SW 1271 (cell line): ENCODE data around the gene IGLL5.

Experiments
- DNase-seq, 2 experiments: peaks; one replicate each; lab custom pipeline; 2025; lab: John Stamatoyannopoulos, UW

Gene IGLL5

DNA sequence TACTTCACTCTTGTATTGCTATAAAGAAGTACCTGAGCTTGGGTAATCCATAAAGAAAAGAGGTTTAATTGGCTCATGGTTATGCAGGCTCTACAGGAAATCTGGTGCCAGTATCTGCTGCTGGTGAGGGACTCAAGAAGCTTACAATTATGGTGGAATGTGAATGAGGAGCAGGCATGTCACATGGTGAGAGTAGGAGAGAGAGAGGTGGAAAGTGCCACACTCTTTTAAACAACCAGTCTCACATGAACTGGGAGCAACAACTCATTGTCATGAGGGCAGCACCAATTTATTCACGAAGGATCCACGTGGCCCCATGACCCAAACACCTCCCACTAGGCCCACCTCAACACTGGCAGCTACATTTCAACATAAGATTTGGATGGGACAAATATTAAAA is 24.6 kb upstream of the IGLL5 start:
- DNase-seq: no peak

- no peak for DNase-seq
Measured at GRCh38 chr22:22865311-22866072, 22.1 kb upstream of the IGLL5 start.

DNA sequence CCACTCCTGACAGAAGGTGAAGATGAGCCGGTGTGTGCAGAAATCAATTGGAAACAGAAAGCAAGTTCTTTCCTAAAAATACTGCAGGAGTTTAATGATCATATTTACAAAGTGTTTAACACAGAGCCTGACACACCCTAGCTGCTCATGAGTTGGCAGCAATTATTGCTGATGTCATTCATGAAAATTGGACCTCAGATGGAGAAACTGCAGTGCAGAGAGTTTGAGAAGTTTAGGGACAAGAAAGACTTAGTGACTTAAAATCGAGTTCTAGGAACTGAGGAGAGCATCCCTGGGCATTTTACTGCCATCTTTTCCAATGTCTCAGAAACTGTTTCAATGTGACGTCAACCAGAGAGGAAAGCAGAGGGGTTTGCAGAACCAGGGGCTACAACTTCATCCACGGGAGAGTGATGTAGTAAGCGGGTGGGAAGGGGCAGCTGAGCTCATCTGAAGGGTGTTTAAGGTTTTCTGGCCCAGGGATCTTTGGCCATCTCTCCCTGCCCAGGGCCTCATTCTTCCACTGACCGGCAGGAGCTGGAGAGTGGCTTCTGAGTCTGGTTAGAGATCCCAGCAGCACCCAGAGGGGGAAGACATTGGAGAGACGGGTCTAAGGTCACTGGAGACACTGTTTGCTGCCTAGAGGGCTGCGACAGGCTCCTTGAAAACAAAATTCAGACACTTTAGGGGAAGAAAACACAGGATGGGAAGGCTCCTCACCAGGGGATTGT is 21.1 kb upstream of the IGLL5 start:
- DNase-seq: no peak

- no peak for DNase-seq
Measured at GRCh38 chr22:22867996-22868715, 19.5 kb upstream of the IGLL5 start.

DNA sequence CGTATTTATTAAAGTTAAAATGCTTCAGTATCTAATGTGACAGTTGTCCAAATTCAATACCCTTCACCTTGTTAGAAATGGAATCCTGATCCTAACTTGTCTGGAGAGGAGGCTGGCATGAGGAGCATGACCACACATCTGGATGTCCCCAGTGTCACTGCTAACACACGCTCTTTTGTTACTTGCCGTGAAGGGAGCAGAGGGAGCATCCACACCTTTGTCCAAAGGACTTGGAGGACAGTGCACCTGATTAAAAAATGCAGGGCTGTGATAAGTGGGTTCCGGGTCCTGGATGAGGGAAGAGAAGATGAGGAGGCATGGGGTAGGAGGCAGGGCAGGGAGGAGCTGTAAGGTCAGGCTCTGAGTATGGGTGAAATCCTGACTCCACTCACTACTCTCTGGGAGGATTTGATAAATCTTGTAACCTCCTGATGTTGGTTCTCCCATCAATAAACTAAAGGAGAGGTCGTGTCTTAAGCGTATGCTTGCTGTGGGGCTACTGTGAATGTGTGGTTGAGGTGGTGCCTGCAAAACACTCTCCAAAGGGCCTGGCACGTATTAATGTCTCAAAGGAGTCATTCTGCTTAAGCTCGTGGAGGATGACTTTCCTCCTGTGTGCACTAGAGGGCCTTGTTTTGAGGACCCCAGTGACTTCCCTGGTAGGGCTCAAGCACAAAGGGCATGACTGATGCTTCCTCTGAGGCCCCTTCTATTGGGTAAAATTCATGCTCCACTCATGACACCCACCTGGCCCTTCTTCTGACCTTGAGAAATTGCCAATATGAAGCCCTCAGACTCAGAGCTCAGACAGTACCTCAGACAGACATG is 16.8 kb upstream of the IGLL5 start:
- no peak for DNase-seq

GRCh38 chr22:22871536-22872278 is 15.9 kb upstream of the IGLL5 start:
- no peak for DNase-seq

GRCh38 chr22:22872722-22873708 is 14.6 kb upstream of the IGLL5 start:
- no peak for DNase-seq

DNA sequence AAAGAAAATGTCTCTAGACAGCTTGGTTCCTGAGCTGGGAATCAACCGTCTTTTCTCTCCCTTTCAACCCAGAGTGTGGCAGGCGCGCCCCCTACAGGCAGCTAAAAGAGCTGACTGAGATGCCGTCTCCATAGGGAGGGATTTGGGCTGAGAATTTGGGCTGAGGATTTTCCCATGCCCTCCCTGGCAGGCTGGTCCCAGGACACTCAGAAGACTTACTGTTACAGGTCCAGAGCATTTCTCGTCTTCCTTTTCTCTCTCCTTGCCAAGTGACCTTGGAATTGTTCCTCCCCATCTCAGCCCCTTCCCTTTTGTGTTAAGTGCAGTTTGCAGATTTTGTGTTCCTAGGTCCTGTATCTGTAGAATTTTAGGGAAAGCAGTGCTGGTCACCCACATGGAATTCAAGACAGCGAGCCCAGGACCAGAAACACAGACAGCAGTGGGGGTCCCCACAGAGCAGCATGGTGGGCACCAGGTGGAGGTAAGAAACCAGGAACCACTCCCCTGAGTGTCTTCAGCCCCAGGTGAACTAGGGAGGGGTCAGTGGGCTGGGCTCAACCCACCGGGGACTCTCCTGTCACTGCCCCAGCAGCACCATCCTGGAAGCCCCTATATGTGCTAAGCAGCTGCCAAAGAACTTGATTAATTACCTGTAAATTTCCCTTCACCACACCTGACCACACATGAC is 9.9 kb upstream of the IGLL5 start:
- peak; percentile 15 to 31 for DNase-seq

GRCh38 chr22:22878211-22878570 is 9.4 kb upstream of the IGLL5 start:
- no peak for DNase-seq

- no peak for DNase-seq
Measured at GRCh38 chr22:22878801-22879674, 8.6 kb upstream of the IGLL5 start.

- no peak for DNase-seq
Measured at GRCh38 chr22:22879675-22880155, 7.9 kb upstream of the IGLL5 start.

DNA sequence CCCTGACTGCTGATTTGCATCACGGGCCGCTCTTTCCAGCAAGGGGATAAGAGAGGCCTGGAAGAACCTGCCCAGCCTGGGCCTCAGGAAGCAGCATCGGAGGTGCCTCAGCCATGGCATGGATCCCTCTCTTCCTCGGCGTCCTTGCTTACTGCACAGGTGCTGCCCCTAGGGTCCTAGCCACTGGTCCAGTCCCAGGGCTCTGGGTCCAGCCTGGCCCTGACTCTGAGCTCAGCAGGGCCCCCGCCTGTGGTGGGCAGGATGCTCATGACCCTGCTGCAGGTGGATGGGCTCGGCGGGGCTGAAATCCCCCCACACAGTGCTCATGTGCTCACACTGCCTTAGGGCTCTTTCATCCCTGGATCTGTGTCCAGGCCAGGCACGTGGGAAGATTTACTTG is 7.0 kb upstream of the IGLL5 start:
- no peak for DNase-seq

- DNase-seq: no peak
Measured at GRCh38 chr22:22881116-22882000, 6.3 kb upstream of the IGLL5 start.

GRCh38 chr22:22882033-22882717 is 5.4 kb upstream of the IGLL5 start:
- DNase-seq: no peak

- DNase-seq: no peak
Measured at GRCh38 chr22:22883090-22883727, 4.4 kb upstream of the IGLL5 start.
